Measurements from ENCODE around the gene ACTR8.

Gene ACTR8

DNA sequence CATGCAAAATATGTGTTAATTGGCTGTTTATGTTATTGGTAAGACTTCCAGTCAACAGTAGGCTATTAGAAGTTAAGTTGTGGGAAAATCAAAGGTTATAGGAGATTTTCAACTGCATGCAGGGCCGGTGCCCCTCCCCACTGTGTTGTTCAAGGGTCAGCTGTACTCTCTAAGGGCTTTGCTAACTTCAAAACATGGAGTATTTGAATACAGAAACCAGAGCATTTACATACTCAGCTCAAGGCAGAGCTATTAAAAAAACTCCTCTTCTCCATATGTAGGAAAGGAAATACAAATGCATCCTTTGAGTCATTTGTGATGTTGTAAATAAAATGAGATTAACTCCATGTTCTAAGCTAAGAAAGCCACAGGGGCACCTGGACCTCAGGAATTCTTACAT, 18.8 kb downstream of the ACTR8 start:
- no peak for DNase-seq (ENCODE audit: low read depth in 2 of 2)

DNA sequence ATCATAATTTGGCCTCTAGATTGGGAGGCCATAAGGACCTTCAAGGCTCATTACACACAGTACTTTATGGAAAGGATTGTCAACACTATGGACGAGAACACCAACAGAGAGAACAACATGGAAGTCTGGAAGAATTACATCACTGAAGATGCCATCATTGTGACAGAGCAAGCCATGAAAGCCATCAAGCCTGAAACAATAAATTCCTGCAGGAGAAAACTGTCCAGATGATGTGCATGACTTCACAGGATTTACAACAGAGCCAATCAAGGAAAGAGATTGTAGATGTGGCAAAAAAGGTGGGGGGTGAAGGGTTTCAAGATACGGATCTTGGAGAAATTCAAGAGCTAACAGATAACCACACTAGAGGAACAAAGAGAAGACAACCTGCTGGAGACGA, 19.7 kb downstream of the ACTR8 start:
- DNase-seq (ENCODE audit: low read depth in 2 of 2): no peak

DNA sequence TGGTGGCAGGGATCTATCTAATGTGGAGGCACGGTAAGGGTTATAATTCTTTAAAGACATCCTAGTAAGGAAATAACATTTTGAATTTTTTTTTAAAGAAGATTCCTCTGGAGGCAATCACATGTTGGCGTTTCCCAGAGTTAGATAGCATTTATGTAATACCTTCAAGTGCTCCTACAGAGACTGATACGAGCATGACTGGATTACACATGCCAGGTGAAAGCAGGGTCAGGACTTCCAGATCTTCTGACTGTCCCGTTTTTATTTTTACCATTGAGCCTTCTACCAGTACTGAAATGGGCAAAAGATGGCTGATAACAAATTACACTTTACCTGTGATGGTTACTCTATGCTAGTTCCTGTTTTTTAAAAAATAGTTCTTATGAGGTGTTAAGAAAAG, 21.8 kb downstream of the ACTR8 start:
- DNase-seq (ENCODE audit: low read depth in 2 of 2): no peak

DNA sequence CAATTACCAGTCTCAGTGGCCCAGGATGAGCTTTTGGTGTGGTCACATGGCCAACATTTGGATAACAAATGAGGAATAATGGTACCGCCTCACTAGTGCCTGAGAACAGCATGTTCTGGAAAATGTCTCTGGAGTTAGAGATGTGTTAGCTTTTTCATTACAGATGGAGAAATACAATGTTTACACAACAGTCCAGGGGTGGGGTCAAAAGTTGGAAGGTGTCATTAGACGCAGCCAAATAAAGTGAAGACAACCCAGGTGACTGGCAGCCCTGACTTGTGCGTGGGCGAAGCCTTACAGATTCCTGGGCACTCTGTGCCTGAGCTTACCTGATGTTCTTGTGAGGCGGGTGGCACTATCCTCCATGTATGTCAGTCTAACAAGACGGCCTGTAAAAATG, 22.8 kb downstream of the ACTR8 start:
- DNase-seq (ENCODE audit: low read depth in 2 of 2): no peak

DNA sequence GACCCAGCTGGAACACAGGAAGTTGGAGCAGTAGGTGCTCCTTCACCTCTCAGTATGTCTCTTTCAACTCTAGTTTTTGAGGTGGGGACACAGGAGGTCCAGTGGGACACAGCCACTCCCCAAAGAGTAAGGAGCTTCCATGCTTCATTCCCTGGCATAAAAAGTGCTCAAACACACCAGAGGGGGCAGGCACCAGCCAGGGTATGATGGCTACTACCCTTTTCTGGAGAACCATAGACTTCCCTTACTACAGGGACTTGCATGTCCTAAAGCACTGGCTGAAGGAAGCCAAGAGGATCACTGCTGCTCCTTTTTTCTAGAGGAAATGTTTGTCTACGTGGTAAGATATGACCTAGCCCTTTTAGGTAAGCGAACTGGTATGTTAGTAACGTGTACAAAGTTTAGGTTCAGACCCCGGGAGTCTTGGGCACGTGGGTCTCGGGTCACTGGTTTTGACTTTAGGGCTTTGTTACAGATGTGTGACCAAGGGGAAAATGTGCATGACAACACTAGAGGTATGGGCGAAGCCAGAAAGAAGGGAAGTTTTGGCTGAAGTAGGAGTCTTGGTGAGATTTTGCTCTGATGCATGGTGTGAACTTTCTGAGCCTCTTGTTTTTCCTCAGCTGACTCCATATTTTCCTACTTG, 23.7 kb downstream of the ACTR8 start:
- no peak for DNase-seq (ENCODE audit: low read depth in 2 of 2)

DNA sequence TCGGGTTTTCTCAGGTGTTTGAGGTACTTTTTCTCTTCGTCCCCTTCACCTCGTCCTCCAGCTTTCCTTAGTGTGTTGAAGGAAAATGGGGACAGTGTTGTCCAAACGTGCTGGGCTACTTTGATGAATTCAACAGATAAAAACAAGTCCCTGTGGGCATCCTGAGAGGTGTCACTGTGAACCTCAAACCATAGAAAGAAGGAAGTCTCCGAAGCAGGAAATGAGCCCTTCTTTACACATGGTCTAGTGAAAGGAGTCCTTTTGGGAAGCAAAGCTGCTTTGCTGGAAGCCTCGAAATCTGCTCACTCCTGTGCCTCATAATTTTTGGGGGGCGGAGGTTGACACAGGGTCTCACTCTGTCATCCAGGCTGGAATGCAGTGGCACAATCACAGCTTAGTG, 25.0 kb downstream of the ACTR8 start:
- DNase-seq (ENCODE audit: low read depth in 2 of 2): no peak

DNA sequence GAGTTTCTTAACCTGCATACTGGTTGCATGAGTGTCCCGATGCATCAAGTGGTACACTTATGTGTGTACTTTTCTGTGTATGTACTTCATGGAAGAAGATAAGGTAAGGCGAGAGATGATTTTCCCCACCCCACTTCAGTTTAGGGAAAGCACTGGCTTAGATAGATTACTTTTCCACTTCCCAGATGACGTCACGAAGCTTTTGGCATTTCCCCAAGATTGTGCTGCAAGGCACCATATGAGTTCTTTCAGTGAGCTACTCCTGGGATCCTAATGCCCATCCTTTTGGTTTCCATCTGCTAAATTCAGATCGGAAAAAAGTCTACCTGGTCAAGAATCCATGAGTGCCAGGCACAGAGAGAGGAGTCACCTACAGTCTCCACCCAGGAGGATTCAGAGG, 31.1 kb downstream of the ACTR8 start:
- no peak for DNase-seq (ENCODE audit: low read depth in 2 of 2)

DNA sequence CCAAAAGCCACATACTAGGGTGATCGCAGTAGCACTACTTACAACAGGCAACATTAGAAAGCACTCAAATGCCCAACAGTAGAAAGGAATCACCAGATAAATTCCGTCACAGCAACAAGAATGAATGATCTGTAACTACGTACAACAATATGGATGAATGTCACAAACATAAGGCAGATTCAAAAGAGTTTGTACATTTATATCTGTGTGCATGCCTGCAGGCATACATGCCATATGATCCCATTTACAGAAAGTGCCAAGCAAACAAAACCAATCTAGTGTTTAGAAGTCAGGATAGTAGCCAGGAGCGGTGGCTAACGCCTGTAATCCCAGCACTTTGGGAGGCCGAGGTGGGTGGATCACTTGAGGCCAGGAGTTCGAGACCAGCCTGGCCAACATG, 32.0 kb downstream of the ACTR8 start:
- DNase-seq (ENCODE audit: low read depth in 2 of 2): no peak

DNA sequence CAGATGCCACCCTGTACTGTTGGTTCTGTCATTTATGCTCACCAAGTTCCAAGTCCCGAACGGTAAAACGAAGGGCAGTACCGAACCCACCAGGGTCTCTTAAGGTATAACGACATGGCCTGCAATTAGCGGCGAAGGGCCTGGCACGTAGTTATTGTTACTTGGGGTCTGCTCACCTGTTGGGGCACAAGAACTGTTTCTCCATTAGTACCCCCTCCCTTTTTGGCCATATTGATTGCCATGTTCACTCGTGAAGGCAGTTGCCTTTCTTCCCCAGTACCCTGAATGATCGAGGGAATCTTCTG, 35.1 kb downstream of the ACTR8 start:
- DNase-seq (ENCODE audit: low read depth in 2 of 2): no peak

DNA sequence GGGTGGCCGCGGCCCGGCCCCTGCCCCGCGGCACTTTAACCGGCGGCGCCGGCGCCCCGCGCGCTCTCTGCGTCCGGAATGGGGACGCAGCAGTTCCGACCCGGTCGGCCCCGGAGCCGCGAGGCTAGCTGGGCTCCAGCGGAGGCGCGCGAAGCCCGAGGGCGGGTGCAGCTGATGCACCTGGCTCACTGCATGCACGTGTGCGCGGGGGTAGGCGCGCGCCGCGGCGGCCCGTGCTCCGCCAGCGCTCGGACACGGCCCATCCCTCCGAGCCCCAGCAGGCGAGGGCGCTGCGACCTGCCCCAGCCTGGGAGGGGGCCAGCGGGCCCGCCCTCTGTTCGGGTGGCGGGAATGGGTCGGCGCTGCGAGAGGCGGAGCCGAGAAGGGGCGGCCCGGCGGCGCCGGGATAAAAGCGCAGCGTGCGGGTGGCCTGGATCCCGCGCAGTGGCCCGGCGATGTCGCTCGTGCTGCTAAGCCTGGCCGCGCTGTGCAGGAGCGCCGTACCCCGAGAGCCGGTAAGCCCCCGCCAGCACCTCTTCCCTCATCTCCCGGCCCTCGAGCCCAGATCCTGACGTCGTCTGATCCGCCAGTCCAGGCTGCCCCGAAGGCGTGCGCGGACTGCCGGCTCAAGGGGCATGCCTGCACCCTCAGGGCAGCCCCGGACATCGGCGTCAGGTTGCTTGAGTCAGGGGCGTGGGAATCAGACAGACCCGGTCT, 35.7 kb downstream of the ACTR8 start, which contains the start of the genes CHDH and IL17RB:
Gene CHDH (minus strand): TSS at position 286 of the 717 bp plus-strand sequence. CDS start 22,411 bp downstream, outside the sequence.
Gene IL17RB (plus strand): TSS at position 435 of the 717 bp plus-strand sequence. CDS start 21 bp downstream, at position 456.
- no peak for DNase-seq (ENCODE audit: low read depth in 2 of 2)

DNA sequence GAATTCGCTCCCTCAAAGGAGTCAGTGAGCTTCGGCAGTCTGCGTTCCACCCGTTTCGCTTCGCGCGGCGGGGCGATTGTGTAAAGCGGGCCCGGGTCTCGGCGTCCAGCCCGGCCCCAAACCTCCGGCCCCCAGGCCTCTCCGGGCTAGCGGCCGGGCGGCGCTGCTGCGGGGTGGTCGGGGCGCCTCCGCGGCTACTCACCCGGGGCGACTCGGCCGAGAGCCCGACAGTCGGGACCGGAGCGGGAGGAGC, 36.1 kb downstream of the ACTR8 start:
- DNase-seq (ENCODE audit: low read depth in 2 of 2): no peak

DNA sequence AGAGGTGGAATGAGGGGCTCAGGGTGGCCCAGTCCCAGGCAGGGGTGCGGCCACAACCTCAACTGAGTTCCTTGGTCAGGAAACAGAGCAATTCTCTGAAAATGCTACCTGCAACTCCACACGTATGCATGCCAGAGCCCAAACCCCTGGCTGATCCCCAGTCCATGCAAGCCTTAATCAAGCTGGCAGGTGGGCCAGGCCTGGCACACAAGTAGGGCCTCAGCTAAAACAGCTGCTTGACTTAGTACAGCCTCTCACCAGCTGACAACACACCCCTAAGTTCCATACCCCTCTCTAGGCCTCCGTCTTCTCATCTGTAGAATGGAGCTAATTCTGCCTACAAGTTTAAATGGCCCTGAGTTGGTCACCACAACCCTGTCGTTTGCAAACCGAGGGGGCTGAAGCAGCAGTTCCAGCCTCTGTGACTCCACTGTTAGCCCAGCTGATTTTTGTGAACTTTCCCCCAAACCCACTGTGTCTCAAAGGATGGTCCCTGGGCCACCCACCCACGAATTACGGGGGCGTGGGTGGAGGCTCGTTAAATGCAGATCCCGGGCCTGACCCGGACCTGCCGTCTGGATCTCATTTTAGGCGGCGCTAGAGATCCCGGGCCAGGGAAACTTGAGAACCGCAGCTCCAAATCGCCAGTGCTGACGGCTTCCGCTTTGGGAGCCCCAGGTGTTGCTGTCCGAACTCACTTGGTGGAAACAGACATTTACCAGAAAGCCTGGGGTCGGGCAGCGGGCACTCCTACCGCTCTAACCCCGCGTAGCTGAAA, 36.7 kb downstream of the ACTR8 start:
- DNase-seq (ENCODE audit: low read depth in 2 of 2): no peak

DNA sequence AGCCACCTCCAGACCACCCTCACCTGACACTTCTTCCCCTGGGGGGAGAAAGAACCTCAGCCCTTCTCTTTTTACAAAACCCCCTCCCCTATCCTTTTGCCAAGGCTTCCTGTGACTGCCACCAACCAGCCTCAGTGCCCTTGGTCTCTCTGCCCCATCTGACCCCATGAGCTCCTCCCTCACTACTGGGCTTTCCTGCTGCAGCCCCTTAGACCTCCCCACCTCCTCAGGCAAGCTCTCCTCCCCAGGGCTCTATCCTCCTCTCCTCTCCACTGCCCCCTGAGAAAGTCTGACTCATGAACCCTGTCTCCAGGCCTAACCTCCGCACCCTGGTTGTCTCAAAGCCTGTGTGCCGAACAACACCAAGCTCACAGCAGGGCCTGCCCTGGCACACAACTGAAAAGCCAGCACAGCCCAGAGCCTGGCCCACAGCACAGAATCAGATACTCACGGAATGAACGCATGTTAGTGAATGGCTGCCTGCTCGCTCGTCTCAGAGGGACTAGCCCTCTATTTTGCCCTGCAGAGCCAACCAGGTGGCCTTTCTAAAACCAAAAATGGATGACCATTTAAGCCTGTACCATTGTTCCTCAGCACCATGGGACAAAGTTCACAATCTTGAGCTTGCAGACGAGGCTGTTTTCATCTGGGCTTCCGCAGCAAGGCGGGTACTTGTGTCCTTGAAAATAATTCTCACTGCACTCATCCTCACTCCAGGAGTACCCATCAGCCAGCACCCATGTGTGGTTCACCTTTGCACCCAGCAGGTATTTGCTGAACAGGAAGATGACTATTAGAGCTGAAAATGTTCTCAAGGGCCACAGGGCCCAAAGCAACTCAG, 37.5 kb downstream of the ACTR8 start:
- DNase-seq (ENCODE audit: low read depth in 2 of 2): no peak

DNA sequence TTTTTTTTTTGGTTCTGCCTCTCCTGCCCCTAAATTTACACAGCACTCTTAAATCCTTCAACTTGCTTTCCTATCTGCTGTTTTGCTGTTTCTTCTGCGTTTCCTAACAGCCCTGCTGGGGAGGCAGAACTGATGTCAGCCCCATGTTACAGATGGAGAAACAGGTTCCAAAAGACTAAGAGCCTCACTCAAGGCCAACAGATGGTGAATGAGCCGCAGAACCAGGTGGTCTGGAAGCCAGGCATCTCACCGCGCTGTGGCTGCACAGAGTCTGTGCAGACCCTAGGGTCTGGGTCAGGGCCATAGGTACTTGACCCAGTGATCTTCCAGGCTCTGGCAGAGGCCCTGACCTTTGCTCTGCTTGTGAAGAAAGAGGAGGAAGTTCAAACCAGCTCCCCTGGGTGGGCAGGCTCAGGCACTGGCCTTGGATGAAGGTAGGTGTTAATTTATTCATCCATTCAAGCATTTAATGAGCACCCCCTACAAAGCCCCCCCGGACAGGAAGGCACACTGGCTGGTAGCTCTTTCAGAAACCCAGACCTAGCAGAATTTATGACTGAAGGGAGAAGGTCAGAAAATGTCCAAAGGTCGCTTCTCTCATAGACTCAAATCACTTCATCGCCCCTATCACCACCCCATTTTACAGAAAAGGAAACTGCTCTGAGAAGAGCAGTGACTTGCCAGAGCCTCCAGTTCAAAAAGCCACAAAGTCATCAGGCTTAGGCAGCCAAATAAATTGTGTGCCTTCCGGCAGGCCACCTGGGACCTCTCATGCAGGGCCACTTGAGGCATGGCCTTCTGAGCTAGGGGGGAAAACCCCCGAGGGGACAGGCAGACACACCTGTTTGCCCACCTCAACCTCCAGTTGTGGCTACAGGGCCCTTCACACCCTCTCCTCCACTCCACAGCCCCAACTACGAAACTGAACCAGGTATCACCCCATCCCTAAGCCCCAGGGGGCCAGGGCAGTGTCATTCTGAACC, 38.5 kb downstream of the ACTR8 start:
- no peak for DNase-seq (ENCODE audit: low read depth in 2 of 2)

DNA sequence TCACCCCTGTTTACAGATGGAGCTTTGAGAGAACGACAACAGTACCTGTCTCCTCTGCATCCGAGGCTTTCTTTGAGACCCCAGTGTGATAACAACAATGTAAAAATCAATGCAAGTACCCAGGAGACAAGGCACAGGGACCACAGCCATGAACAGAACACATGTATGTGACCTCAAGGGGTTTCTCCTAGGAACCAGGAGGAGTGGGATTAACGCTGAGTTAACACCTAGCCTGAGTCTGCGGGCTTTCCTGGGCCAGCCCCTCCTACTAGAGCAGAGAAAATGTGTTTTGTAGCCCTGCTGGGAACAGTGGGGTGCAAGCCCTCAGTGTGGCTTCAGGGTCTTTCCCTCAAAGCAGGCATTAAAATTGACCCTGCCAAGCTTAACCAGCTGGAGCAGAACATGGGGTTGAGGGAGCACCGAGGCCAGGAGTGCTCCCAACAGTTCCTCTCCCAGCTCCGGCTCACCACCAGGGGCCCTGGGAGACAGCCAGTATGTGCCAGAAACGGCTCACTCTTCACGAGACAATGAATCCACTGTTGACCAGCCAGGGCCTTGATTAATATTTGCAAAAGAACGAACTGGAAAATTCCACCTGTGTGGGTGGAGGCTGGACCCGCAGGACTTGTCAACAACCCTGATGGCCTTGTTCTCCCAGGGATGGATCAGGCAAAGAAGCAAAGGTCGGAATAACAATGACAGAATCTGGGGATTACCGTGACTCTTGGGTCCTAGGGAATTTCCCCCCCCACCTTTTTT, 39.3 kb downstream of the ACTR8 start:
- DNase-seq (ENCODE audit: low read depth in 2 of 2): no peak

DNA sequence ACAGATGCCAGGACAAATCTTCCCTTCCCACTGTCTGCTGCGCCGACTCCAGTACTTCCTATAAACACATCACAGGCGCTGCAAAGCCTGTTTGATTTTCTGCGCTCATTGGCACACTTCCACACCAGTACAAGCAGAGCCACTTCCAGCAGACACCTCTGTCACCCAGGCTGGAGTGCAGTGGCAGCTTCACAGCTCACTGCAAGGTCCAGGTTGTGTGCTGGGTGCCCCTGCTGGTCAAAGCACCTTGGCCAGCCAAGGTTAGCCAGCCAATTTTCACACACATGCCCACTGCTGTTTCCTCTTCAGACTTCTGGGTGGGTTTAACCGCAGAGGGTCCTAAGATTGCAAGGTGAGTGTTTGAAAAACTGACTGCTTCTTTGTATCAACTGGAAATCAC, 40.7 kb downstream of the ACTR8 start:
- DNase-seq (ENCODE audit: low read depth in 2 of 2): no peak

DNA sequence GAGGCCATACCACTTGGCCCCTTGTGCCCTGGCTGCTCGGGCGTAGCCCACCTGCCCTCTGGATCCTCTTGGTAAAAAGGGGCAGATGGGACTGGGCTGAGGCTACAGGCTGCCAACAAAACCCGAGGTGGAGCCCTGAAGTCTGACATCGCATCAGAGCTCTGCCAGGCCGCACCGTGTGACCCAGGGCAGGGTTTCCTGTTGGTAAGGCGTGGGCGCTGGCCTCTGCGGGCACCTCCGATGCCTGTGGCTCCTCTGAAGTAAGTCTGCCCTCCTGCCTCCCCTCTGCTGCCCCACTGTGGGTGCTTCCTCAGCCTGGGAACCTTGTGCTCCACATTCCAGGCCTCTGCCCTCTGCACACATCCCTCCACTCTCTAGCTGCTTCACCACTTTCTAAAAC, 44.6 kb downstream of the ACTR8 start:
- DNase-seq (ENCODE audit: low read depth in 2 of 2): no peak

DNA sequence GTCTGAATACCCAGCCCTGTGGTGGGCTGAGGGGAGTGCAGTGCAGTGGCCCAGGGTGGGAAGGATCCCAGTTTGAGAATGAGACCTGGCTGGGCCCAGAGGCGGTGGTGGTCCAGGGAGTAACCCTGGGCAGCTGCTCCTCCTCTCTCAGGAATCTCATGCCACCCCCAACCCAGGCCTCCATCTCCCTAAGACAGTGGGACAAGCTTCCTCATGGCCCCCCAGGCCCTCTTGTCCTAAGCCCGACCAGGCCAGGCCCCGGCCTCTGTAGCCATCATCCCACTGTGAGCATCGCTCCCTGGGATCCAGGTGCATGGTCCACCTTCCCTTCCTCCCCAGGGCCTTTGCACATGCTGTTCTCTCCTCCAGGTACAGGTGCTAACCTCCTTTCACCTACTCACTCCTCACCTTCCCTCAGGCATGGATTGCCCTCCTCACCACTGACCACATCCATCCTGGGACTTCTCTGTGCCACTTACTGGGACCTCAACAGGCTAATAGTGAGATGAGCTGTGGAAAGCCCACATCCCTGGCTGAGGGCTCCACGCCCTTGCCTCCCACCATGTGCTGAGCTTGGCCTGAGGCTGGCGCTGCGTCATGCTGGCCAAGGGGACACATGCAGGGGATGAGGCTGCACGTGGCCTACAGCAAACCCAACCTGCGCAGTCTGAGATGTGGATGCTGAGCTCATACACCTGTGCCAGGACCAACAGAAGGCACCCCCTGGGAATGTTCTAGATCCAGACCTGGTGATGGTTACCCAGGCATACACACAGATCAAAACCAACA, 45.7 kb downstream of the ACTR8 start:
- no peak for DNase-seq (ENCODE audit: low read depth in 2 of 2)

DNA sequence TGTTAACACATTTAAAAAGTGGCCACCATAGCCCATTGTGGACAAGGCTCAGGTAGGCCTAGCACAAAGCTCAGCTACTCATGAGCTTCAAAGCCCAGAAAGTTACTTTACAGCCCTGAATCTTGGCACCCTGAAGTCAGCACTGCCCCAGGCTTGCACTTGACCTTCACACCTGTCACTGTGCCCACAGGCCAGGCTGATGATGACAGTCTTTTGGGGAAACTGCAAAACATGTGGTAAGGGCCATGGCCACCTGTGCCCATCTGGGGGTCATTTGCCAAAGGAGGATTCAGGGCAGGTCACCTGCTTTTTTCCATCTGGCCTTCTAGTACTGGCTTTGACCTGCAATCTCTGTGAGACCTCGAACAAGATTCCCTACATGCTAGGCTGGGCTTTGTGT, 46.7 kb downstream of the ACTR8 start:
- no peak for DNase-seq (ENCODE audit: low read depth in 2 of 2)

Measured in stimulated activated CD4-positive, alpha-beta T cell treated with anti-CD3 and anti-CD28 coated beads, Interleukin-15, amount 100 ng/mL, for 48 hours (primary cell).